Activated T-helper 9 cell treated with anti-CD3 and anti-CD28 coated beads, Interleukin-2, amount 50 U/mL, for 16 hours (primary cell): ENCODE results near the gene SLC35E4.
A peak's percentile ranks its signal among the peaks of the same experiment; 100 is the strongest.
"Not testable (repeated sequence)": the region's sequence is repeated elsewhere in the genome, so short reads cannot be mapped to it uniquely, and the experiment has no call there.

Source experiments
- DNase-seq: peaks from one replicate; pipeline ENCODE4 v3.0.0-alpha.2; 2020; ENCODE audit warnings: low read depth

The SLC35E4 gene

GRCh38 chr22:30650508-30651116 is 15.0 kb downstream of the SLC35E4 start:
- no peak for DNase-seq

GRCh38 chr22:30652852-30653251 is 17.3 kb downstream of the SLC35E4 start:
- DNase-seq, result no peak

- no peak for DNase-seq
Measured at GRCh38 chr22:30654361-30654760, 18.8 kb downstream of the SLC35E4 start.

GRCh38 chr22:30655532-30655931 is 20.0 kb downstream of the SLC35E4 start:
- no peak for DNase-seq

GRCh38 chr22:30662040-30662439 is 26.5 kb downstream of the SLC35E4 start:
- DNase-seq, result no peak

- DNase-seq, result no peak
Measured at GRCh38 chr22:30664798-30665197, 29.2 kb downstream of the SLC35E4 start.

GRCh38 chr22:30665266-30665665 is 29.7 kb downstream of the SLC35E4 start:
- no peak for DNase-seq

GRCh38 chr22:30665786-30666185 is 30.2 kb downstream of the SLC35E4 start:
- no peak for DNase-seq

- no peak for DNase-seq
Measured at GRCh38 chr22:30667107-30667493, 31.5 kb downstream of the SLC35E4 start.

- peak; percentile 91 for DNase-seq
Measured at GRCh38 chr22:30667494-30668385, 32.2 kb downstream of the SLC35E4 start, which contains the start of gene DUSP18. Gene DUSP18, minus strand, starts transcription at chr22:30667875. Its CDS starts 3,872 bp downstream, at chr22:30664003.

GRCh38 chr22:30668386-30668710 is 32.8 kb downstream of the SLC35E4 start:
- DNase-seq, result no peak

- no peak for DNase-seq
Measured at GRCh38 chr22:30671071-30671470, 35.5 kb downstream of the SLC35E4 start.

GRCh38 chr22:30673136-30673535 is 37.6 kb downstream of the SLC35E4 start:
- no peak for DNase-seq

GRCh38 chr22:30674482-30674881 is 38.9 kb downstream of the SLC35E4 start:
- no peak for DNase-seq

GRCh38 chr22:30675436-30675835 is 39.9 kb downstream of the SLC35E4 start:
- no peak for DNase-seq

GRCh38 chr22:30676565-30676964 is 41.0 kb downstream of the SLC35E4 start:
- not testable (repeated sequence) for DNase-seq

- DNase-seq, result not testable (repeated sequence)
Measured at GRCh38 chr22:30679895-30680690, 44.5 kb downstream of the SLC35E4 start.

GRCh38 chr22:30680991-30681770 is 45.6 kb downstream of the SLC35E4 start:
- DNase-seq, result no peak

- DNase-seq, result no peak
Measured at GRCh38 chr22:30681831-30682230, 46.2 kb downstream of the SLC35E4 start.

- no peak for DNase-seq
Measured at GRCh38 chr22:30685178-30685577, 49.6 kb downstream of the SLC35E4 start.

GRCh38 chr22:30687358-30687757 is 51.8 kb downstream of the SLC35E4 start:
- DNase-seq, result no peak

GRCh38 chr22:30689622-30690021 is 54.0 kb downstream of the SLC35E4 start:
- DNase-seq, result no peak
